GM21825 (cell line): Measurements from ENCODE around the gene H3-3A.

Source experiments
- ATAC-seq: cut with Tn5 transposase; IDR thresholded peaks from one replicate; pipeline ENCODE4 v1.9.1; 2021; ENCODE audit warnings: mild to moderate bottlenecking, moderate library complexity; ENCODE audit not compliant: unreplicated experiment

Gene H3-3A

GRCh38 chr1:226062558-226063223 lies at the start of gene H3-3A:
Gene H3-3A, plus strand, starts transcription at chr1:226062716. Its CDS starts 1,636 bp downstream, at chr1:226064352.
- ATAC-seq: peak; percentile 71

GRCh38 chr1:226017070-226017469 lies 45.4 kb upstream of the H3-3A start:
- no peak for ATAC-seq

GRCh38 chr1:226019572-226019971 lies 42.9 kb upstream of the H3-3A start:
- no peak for ATAC-seq

GRCh38 chr1:226021401-226021800 lies 41.1 kb upstream of the H3-3A start:
- ATAC-seq: no peak

GRCh38 chr1:226021801-226022200 lies 40.7 kb upstream of the H3-3A start:
- no peak for ATAC-seq

- ATAC-seq: no peak
These were observed 38.8 kb upstream of the H3-3A start for GRCh38 chr1:226023735-226024134.

- ATAC-seq: no peak
These were observed 35.7 kb upstream of the H3-3A start for GRCh38 chr1:226026833-226027232.

GRCh38 chr1:226027538-226028217 lies 34.8 kb upstream of the H3-3A start:
- ATAC-seq: no peak

- ATAC-seq: peak; percentile 82
These were observed 33.4 kb upstream of the H3-3A start for GRCh38 chr1:226029093-226029496.

GRCh38 chr1:226029568-226030225 lies 32.8 kb upstream of the H3-3A start:
- peak; percentile 22 for ATAC-seq

GRCh38 chr1:226033582-226033981 lies 28.9 kb upstream of the H3-3A start:
- no peak for ATAC-seq

- ATAC-seq: no peak
These were observed 28.5 kb upstream of the H3-3A start for GRCh38 chr1:226033991-226034390.

- ATAC-seq: no peak
These were observed 28.0 kb upstream of the H3-3A start for GRCh38 chr1:226034482-226034881.

- ATAC-seq: no peak
These were observed 26.6 kb upstream of the H3-3A start for GRCh38 chr1:226035915-226036314.

- no peak for ATAC-seq
These were observed 23.9 kb upstream of the H3-3A start for GRCh38 chr1:226038661-226039060.

GRCh38 chr1:226041419-226041818 lies 21.1 kb upstream of the H3-3A start:
- no peak for ATAC-seq

GRCh38 chr1:226044514-226045101 lies 17.9 kb upstream of the H3-3A start:
- ATAC-seq: no peak

- no peak for ATAC-seq
These were observed 16.3 kb upstream of the H3-3A start for GRCh38 chr1:226046240-226046639.

GRCh38 chr1:226047495-226047894 lies 15.0 kb upstream of the H3-3A start:
- ATAC-seq: no peak

GRCh38 chr1:226048886-226049285 lies 13.6 kb upstream of the H3-3A start:
- no peak for ATAC-seq

- ATAC-seq: no peak
These were observed 12.4 kb upstream of the H3-3A start for GRCh38 chr1:226050133-226050532.

- no peak for ATAC-seq
These were observed 11.2 kb upstream of the H3-3A start for GRCh38 chr1:226051365-226051764.
